GM18498 (cell line): ENCODE data around the gene C3orf62.
"Not testable (repeated sequence)": the region's sequence is repeated elsewhere in the genome, so short reads cannot be mapped to it uniquely, and the experiment has no call there.

Source experiments
- ATAC-seq: cut with Tn5 transposase; IDR thresholded peaks from one replicate; pipeline ENCODE4 v1.9.1; 2021; ENCODE audit warnings: mild to moderate bottlenecking, moderate library complexity; ENCODE audit not compliant: unreplicated experiment

C3orf62 gene

DNA sequence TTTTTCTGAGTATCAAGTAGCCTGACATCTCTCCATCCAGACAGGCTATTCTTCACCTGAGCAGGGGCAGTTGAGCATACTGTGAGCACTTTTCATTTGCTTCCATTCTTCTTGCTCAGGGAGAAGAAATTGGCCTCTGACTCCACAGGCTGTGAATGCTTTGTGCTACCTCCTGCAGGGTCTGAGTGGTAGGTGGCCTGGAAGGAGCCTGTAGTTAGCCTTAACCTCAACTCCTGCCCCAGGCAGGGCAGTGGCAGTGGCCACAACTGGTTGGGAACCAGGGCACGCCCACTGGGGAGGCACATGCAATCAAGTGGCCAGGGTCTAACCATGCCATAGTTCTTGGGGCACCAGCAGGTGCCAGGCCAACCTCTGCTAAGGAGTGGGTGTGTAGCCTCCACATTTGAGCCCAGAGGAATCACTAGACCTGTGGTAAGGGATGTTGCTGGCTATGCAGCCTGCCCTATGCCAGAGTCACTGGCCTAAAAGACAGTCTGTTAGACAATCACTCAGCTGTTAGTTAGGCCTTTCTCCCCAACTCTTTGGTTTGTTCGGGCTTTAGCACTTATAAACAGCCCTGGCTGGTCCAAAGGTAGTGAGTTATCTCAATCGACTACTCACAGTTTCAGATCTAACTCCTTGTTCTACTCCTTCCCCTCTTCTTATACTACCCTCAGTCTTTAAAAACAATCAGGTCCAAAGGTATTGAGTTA lies 7.4 kb downstream of the C3orf62 start:
- no peak for ATAC-seq

GRCh38 chr3:49266410-49267095 lies 10.5 kb downstream of the C3orf62 start:
- ATAC-seq = no peak

DNA sequence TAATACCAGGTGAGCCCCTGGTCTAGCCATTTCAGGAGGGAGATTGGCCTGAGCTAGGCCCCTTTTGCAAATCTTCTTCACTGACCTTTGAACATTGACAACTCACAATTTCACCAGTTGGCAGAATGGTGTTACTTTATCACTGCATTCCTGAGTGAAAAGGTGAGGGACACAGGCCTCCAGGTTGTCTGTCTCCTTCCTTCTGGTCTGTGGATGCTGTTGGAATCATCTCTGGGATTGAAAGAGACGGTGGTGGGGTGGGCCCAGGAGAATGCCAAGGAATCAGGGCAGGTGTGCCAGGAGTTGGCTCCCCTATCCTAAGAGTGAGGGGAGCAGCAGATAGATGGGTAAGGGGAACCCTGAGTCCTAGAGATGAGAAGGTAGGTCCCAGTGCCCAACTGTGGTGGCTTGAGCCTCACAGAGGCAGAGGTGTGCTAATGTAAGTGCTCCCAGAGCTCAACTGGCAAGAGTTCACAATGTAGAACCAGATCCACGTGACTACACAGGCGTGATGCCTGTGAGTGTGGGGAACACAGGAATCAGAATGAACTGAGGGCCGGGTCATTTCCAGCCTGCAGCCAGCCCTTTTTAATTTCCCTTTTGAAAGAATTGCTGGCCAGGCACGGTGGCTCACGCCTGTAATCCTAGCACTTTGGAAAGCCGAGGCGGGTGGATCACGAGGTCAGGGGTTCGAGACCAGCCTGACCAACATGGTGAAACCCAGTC lies 11.2 kb downstream of the C3orf62 start:
- no peak for ATAC-seq

DNA sequence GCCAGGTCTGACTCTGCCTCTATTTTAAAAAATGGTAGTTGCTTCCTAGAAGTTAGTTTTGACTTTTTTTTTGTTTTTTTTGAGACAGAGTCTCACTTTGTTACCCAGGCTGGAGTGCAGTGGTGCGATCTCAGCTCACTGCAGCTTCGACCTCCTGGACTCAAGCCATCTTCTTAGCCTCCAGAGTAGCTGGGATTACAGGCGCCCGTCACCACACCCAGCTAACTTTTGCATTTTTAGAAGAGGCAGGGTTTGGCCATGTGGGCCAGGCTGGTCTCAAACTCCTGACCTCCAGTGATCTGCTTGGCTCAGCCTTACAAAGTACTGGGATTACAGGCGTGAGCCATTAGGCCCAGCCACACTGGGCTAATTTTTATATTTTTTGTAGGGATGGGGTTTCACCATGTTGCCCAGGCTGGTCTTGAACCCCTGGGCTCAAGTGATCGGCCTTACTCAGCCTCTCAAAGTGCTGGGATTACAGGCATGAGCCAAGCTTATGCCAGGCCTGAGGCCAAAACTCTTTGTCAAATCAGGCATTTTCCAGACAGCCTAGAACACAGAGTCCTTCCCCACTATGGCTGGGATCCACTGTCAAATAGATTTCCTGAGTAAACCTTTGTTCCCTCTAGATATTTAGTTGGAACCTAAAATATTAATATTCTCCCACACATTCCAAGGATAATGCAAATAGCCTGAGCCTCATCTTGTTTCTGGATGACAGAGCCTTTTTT lies 13.7 kb downstream of the C3orf62 start:
- ATAC-seq = no peak

DNA sequence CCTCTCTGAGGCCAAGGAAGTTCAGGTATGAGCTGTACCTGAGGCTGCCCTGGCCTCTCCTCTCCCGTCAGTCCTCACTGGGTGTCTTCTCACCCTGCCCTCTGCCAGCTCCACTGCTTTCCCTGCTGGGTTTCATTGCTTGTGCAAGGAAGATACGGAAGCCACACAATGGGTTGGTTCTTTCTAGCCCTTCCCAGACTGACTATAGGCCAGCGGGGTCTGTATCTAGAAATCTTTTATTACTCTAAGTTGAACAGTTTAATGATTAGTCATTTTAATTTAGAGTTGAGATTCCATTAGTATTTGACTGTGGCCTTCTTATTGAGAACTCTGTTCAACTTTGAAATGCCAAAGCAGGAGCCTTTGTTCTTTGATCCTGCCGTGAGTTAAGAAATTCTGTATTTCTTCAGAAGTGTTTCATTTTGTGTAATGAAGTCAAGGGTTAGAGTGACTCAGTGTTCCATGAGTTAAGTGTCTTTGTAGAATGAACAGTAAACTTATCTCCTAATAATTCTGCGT lies 16.2 kb downstream of the C3orf62 start:
- no peak for ATAC-seq

- no peak for ATAC-seq
Measured at GRCh38 chr3:49257187-49257586, 19.8 kb downstream of the C3orf62 start.

DNA sequence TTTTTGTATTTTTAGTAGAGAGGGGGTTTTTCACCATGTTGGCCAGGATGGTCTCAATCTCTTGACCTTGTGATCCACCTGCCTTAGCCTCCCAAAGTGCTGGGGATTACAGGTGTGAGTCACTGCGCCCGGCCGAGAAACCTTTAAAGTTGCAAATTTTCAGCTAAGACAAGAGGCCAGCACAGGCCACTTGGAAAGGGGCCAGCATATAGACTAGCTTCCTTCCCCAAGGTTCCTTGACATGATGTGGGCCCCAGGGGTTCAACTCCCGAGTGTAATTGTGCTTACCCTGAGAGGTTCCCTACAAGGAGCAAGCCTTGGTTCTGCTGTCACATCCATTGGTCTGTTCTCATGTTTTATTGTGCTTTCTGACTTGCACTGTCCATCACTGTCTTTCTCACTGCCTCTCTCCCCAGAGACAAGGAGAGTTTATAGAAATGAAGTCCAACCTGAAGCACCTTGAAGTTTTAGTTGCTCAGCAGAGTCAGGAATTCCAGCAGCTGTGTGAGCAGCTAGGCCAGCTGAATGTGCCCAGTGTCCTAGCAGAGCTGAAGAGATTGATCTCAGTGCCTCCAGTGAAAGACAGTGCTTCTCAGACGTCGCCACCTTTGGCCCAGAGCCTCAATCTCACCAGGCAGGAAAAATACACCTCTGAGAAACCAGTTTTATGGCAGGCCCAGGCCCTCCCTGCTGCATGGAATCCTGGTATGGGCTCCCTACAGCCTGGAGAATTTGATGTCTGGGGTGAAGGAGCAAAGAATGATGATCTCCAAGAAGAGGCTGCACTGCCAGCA lies 21.1 kb downstream of the C3orf62 start:
- ATAC-seq = no peak

DNA sequence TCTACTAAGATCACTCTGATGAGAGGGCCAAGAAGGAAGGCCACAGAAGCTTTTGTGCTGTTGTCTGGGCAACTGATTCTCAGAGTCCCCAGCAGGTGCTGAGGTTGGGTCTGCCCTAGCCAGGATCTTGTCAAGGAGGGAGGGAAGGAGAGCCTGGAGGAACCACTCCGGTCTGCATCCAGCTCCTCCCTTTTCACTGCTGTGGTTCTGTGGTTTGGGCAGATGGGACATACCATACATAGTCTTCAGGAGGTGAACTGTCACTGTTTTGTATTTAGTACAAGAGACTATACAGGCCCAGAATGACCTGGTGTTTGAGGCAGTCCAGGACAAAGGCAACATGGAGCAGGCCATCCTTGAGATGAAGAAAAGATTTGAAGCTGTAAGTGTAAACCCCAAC lies 21.9 kb downstream of the C3orf62 start:
- no peak for ATAC-seq

DNA sequence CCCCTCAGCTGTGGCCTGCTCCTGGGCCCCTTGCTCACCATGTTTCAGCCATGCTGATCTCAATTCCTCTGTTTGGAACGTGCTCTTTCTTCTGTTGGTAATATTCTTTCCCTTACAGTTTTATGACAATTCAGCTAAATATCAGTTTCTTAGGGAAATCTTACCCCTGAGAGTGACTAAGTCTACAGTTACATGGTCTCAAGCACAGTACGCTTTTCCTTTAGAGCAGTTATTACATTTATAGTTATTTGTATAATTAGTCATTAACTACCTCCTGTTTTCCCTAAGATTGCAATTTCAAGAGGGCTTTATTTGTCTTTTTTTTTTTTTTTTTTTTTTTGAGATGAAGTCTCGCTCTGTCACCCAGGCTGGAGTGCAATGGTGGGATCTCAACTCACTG lies 23.5 kb downstream of the C3orf62 start:
- ATAC-seq = no peak

- ATAC-seq = no peak
Measured at GRCh38 chr3:49248840-49249227, 28.2 kb downstream of the C3orf62 start.

GRCh38 chr3:49244581-49245205 lies 32.3 kb downstream of the C3orf62 start:
- ATAC-seq = no peak

- not testable (repeated sequence) for ATAC-seq
Measured at GRCh38 chr3:49240091-49240490, 36.9 kb downstream of the C3orf62 start.

GRCh38 chr3:49238274-49239127 lies 38.5 kb downstream of the C3orf62 start:
- no peak for ATAC-seq

DNA sequence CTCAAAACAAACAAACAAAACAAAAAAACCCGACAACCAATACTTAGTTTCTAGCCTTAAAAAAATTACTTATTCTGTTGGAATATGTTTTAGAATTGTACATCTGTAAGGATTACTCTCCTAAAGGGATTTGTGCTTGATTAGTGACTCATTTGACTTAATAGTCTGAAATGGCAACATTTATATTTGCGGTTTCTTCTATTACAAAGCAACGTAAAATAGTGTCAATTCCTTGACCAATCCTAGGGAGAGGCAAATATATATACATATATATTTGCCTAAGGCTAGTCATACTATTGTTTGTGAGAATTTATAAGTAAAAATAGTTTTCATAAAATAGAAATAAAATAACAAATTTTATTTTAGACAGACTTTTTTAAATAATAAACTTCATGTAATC lies 39.7 kb downstream of the C3orf62 start:
- ATAC-seq = no peak

DNA sequence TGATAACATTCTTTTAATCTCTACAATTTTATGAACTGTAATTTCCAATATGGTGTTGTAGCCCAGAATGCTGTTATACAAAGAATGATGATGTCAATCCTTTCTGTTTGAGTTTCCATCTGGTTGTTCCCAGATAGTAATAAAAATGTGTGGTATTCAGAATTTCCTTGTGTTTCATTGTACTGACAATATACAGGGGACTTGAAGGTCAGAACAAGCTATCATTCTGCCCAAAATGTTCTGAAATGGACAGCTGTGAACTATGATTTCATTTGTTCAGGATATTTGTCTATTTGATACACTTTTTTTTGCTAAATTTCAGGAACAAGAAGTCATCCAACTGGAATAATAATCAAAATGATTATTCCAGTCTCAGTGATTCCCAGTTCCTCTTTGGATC lies 40.8 kb downstream of the C3orf62 start:
- no peak for ATAC-seq

GRCh38 chr3:49228817-49229216 lies 48.2 kb downstream of the C3orf62 start:
- ATAC-seq = not testable (repeated sequence)

DNA sequence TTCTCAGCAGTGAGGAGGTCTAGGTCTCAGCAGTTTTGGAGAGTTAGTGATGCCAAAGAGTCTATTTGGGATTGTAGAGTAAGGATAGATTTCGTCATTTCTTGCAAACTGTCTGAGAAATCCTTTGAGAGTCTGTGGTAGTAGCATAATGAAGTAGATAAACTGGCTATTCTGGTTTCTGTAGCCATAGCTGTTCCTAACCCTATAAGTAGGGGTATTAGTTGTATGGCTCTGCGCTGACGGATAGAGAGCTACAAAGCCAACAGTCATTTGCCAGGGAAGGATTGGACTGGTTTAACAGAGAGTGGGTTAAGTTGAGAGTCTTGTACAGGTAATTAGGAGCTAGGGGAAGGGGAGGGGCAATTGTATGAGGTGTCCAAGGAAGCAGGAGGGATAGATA lies 55.0 kb downstream of the C3orf62 start:
- no peak for ATAC-seq

- not testable (repeated sequence) for ATAC-seq
Measured at GRCh38 chr3:49220985-49221563, 56.0 kb downstream of the C3orf62 start.

- no peak for ATAC-seq
Measured at GRCh38 chr3:49219132-49219531, 57.9 kb downstream of the C3orf62 start.
